Measurements from ENCODE around the gene CPLX3.
A peak's percentile ranks its signal among the peaks of the same experiment; 100 is the strongest.

GRCh38 chr15:74787251-74788041, 39.0 kb upstream of the CPLX3 start:
- peak; percentile 52 for TF ChIP-seq CTCF (IDR thresholded peaks at IDR 0.05; ENCODE audit: poor library complexity)
- TF ChIP-seq EZH2phosphoT487 (IDR thresholded peaks at IDR 0.05; ENCODE audit: low read depth, severe bottlenecking, unreplicated experiment), result no peak
